ENCODE data around the gene ATP10D.
"Not testable (repeated sequence)": the region's sequence is repeated elsewhere in the genome, so short reads cannot be mapped to it uniquely, and the experiment has no call there.

The ATP10D gene

DNA sequence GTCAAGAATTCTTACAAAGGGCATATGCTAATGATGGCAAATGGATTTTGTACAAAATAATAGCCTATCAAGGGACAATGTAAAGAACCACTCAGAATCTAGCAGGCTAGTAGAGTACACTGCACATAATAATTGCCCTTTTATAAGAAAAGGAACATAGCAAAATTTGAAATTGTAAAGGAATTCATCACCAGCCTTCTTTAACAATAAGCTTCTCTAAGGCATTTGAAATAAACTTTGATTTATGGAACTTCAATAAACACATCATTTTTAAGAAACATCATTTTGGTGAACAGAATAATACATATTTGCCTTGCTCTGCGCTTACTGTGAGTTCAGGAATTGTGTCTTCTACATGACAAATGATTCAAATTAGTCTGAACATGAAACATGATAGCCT, 9.7 kb upstream of the ATP10D start:
- peaks cover 7% of the 10 kb centered on the region for H3K27me3 Mint-ChIP-seq
- no peaks in the 10 kb centered on the region for H3K36me3 Mint-ChIP-seq (ENCODE audit: low read depth)
- no peak overlapping the region for H3K4me3 Mint-ChIP-seq
- H3K4me1 Mint-ChIP-seq (ENCODE audit: low read depth), result no peaks in the 10 kb centered on the region
- DNase-seq, result no peak
- H3K27ac Mint-ChIP-seq, result no peak overlapping the region
- H3K9me3 Mint-ChIP-seq, result no peaks in the 10 kb centered on the region

DNA sequence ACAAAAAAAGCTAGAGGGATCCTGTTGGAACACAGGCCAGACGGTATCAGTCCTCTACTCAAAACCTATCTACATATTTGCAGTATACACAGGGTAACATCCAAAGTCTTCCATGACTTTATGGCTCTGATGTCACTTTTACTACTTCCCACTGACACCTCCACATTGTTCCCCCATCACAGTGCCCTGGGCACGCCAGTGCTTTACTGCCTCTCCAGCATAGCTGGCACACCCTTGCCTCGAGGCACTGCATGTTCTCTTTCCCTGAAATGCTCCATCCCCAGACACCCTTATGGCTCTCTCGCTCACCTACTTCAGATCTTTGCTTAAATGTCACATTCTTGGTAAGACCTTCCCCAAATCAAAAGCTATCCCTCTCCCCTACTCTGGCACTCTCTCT, 6.3 kb upstream of the ATP10D start:
- H3K4me3 Mint-ChIP-seq, result no peak overlapping the region
- no peaks in the 10 kb centered on the region for H3K36me3 Mint-ChIP-seq (ENCODE audit: low read depth)
- H3K9me3 Mint-ChIP-seq, result no peaks in the 10 kb centered on the region
- no peak overlapping the region for H3K27ac Mint-ChIP-seq
- peaks cover 5% of the 10 kb centered on the region for H3K4me1 Mint-ChIP-seq (ENCODE audit: low read depth)
- DNase-seq, result no peak
- H3K27me3 Mint-ChIP-seq, result no peaks in the 10 kb centered on the region

DNA sequence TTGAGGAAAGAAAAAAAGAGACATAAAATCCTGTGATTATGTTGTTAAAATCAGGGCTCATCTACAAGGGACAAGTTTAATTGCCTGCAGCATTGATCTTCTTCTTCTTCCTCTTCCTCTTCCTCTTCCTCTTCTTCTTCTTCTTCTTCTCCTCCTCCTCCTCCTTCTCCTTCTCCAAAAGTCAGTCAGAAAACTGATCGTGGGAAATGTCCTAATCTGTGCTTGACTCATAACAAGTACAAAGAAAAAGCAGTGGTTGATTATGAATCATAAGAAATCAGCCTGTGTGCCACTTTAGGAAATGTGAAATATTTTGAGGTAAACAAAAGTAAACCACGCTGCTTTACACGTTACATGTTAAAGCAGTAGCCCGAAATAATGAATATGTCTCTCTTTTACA, 2.7 kb upstream of the ATP10D start:
- Mint-ChIP-seq H3K9me3 (no peaks in the 10 kb centered on the region), H3K4me1 (ENCODE audit: low read depth) (peaks cover 27% of the 10 kb centered on the region), H3K27me3 (no peaks in the 10 kb centered on the region), H3K36me3 (ENCODE audit: low read depth) (peaks cover 7% of the 10 kb centered on the region), H3K4me3 (no peak overlapping the region), H3K27ac (no peak overlapping the region)
- DNase-seq, result no peak

DNA sequence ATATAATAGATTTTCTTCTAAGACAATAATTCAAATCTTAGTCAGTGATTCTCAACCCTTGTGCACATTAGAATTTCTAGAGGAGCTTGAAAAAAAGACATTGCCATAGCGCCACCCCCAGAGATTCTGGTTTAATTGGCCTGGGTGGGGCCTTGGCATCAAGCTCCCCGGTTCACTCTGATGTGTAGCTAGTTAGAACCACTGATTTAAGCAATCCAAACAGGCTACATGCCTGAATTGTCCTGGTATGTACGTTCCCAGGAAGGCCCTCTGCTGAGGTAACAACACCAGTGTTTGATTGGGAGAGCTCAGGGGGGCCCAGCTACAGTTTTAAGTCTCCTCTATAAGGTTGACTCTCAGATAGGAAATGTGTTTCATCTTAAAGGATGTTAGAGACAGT, 1.3 kb upstream of the ATP10D start:
- DNase-seq, result no peak
- no peaks in the 10 kb centered on the region for H3K9me3 Mint-ChIP-seq
- no peak overlapping the region for H3K4me3 Mint-ChIP-seq
- H3K4me1 Mint-ChIP-seq (ENCODE audit: low read depth), result peaks cover 27% of the 10 kb centered on the region
- peaks cover 7% of the 10 kb centered on the region for H3K36me3 Mint-ChIP-seq (ENCODE audit: low read depth)
- H3K27me3 Mint-ChIP-seq, result no peaks in the 10 kb centered on the region
- H3K27ac Mint-ChIP-seq, result no peak overlapping the region

DNA sequence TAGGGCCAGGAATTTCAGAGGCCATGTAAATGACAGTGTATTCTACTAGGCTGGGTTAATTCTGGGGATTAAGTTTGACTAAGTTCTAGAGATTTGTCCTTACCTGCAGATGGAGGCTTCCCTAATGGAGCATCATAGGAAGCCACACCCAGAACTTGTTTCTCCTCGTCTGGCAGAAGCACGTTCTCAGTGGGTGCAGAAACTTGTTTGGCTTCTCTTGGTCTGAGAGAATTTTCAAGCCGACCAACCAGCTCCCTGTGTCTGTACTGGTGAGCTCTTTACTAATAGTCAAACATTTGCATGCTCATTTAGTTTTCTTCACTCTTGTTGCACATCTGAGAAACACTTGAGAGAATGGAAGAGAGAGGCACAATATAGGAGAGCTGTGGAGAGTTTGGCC, 907 bp upstream of the ATP10D start:
- Mint-ChIP-seq H3K4me3 (peak overlapping the region; percentile 85), H3K4me1 (ENCODE audit: low read depth) (peaks cover 27% of the 10 kb centered on the region), H3K36me3 (ENCODE audit: low read depth) (peaks cover 7% of the 10 kb centered on the region), H3K9me3 (no peaks in the 10 kb centered on the region), H3K27ac (peak overlapping the region; percentile 47), H3K27me3 (no peaks in the 10 kb centered on the region)
- no peak for DNase-seq

DNA sequence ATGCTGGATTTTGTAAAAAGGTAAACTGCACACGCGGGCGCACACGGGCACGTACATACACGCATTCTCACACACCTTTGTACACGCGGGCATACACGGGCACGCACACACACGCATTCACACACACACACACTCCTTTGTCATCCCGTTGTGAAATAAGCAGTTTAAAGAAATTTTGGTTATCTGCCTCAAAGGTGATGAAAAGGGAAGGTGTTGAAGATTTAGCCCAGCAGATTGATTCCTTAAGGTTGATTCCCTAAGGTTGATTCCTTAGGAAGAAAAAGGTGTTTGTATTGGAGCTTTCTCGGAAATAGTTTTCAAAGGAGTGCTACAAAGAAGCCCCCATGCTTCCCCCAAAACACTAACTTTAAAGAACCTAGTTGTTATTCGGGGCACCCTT, 693 bp downstream of the ATP10D start:
- Mint-ChIP-seq H3K9me3 (no peaks in the 10 kb centered on the region), H3K4me3 (peak overlapping the region; percentile 85), H3K4me1 (ENCODE audit: low read depth) (peaks cover 34% of the 10 kb centered on the region), H3K36me3 (ENCODE audit: low read depth) (peaks cover 7% of the 10 kb centered on the region), H3K27me3 (no peaks in the 10 kb centered on the region), H3K27ac (peak overlapping the region; percentile 91)
- DNase-seq, result no peak

DNA sequence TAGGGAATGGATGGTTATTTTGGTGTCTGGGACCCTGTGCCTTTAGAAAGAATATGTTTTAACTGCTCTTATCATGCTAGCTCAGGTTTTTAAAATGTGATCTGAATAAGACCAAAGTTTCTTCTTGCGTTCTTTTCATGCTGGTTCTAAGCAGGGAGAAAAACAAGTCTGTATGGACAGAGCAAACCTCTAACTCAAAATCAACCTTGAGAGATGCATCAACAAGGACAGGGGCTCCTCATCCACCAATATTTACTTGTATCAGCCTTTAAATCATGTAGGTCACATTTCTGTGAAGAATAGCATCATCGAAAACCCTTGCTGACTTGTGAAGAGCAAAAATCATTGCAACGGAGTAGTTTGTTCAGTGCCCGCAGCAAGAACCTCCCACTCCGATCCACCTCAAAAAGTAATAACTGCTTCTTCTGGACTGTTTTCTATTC, 1.2 kb downstream of the ATP10D start:
- no peaks in the 10 kb centered on the region for H3K9me3 Mint-ChIP-seq

DNA sequence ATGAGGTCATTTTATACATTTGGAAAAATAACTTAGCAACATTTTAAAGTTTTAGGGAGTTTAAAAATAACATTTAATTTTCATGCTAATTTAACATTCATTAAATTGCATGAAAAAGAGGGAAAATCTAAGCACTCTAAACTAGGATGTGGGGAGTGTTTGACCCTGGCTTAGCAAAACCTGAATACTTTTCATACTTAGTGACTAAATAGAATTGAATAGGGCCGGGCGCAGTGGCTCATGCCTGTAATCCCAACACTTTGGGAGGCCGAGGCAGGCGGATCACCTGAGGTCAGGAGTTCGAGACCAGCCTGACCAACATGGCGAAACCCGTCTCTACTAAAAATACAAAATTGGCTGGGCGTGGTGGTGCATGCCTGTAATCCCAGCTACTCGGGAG, 1.7 kb downstream of the ATP10D start:
- H3K9me3 Mint-ChIP-seq; H3K27ac Mint-ChIP-seq; DNase-seq; H3K36me3 Mint-ChIP-seq (ENCODE audit: low read depth); H3K27me3 Mint-ChIP-seq; H3K4me3 Mint-ChIP-seq: not testable (repeated sequence)
- peaks cover 41% of the 10 kb centered on the region for H3K4me1 Mint-ChIP-seq (ENCODE audit: low read depth)

More for the DNA sequence above, 1.2 kb downstream of the ATP10D start:
- Mint-ChIP-seq H3K4me3 (peak overlapping the region; percentile 85), H3K27me3 (no peaks in the 10 kb centered on the region), H3K27ac (no peak overlapping the region), H3K36me3 (ENCODE audit: low read depth) (peaks cover 7% of the 10 kb centered on the region), H3K4me1 (ENCODE audit: low read depth) (peaks cover 38% of the 10 kb centered on the region)
- no peak for DNase-seq

DNA sequence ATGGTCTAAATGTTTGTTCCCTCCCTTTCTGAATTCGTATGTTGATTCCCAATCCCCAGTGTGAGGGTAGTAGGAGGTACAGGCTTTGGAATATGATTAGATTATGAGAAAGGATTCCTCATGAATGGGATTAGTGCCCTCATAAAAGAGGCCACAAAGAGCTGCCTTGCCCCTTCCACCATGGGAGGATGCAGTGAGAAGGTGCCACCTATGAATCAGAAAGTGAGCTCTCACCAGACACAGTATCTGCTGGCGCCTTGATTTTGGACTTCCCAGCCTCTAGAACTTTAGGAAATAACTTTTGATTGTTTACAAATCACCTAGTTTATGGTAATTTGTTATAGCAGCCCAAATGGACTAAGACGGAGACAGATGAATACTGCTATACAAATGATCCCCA, 3.6 kb downstream of the ATP10D start:
- no peak overlapping the region for H3K27ac Mint-ChIP-seq
- H3K27me3 Mint-ChIP-seq, result no peaks in the 10 kb centered on the region
- peaks cover 7% of the 10 kb centered on the region for H3K36me3 Mint-ChIP-seq (ENCODE audit: low read depth)
- H3K4me1 Mint-ChIP-seq (ENCODE audit: low read depth), result peaks cover 41% of the 10 kb centered on the region
- DNase-seq, result no peak
- H3K9me3 Mint-ChIP-seq, result no peaks in the 10 kb centered on the region
- H3K4me3 Mint-ChIP-seq, result no peak overlapping the region

DNA sequence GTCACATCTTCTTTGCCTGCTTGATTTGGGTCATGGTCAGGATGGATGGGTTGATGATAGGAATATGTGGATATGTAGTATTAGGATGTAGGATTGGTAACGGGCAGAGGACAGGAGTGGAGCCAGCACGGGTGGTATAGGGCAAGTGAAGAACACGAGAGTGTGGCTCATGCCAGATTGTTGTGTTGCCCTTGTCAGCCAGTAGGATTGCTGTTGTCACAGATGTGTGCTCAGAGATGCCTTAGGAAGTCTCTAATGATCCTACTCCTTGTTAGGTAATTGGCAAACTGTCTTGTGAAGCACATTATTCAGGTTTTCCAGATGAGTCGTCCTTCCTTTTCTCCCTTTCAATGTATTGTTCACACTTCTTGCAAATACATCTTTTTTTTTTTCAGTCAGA, 5.5 kb downstream of the ATP10D start:
- Mint-ChIP-seq H3K9me3 (no peaks in the 10 kb centered on the region), H3K27ac (no peak overlapping the region)

DNA sequence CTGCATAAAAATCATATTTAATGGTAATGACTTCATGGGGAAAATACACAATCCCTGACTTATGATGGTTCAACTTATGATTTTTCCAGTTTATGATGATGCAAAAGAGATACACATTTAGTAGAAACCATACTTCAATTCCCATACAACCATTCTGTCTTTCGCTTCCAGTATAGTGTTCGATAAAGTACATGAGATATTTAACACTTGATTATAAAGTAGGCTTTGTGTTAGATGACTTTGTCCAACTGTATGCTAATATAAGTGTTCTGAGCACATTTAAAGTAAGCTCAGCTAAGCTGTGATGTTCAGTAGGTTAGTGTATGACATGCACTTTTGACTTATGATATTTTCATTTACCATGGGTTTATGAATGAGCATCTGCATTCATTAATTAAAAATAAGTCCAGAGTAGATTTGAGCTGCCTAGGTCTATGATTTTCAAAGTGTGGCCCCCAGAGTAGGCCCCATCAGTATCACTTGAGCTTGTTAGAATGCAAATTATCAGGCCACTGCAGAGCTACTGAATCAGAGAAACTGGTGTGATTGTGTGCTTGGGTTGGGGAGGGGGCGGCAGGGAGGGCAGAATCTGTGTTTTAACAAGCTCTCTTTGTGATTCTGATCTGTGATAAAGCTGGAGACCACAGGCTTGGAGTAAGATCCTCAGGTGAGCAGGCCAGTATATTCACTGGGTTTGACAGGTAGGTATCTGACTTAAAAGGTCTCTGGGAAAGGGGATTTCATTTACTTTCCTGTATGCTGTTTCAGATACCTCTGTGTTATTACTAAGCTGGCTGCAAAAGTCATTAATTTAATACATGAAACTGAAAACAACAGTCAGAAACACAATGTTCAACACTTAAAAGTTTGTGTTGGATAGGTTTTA, 8.4 kb downstream of the ATP10D start:
- no peaks in the 10 kb centered on the region for H3K36me3 Mint-ChIP-seq (ENCODE audit: low read depth)
- H3K27me3 Mint-ChIP-seq, result no peaks in the 10 kb centered on the region
- DNase-seq, result no peak
- H3K4me1 Mint-ChIP-seq (ENCODE audit: low read depth), result peaks cover 24% of the 10 kb centered on the region
- no peaks in the 10 kb centered on the region for H3K9me3 Mint-ChIP-seq
- H3K4me3 Mint-ChIP-seq, result no peak overlapping the region
- H3K27ac Mint-ChIP-seq, result no peak overlapping the region

More for the DNA sequence above, 5.5 kb downstream of the ATP10D start:
- Mint-ChIP-seq H3K4me3 (no peak overlapping the region), H3K27me3 (no peaks in the 10 kb centered on the region), H3K4me1 (ENCODE audit: low read depth) (peaks cover 32% of the 10 kb centered on the region), H3K36me3 (ENCODE audit: low read depth) (peaks cover under 1% of the 10 kb centered on the region)
- peak; percentile 36 for DNase-seq

DNA sequence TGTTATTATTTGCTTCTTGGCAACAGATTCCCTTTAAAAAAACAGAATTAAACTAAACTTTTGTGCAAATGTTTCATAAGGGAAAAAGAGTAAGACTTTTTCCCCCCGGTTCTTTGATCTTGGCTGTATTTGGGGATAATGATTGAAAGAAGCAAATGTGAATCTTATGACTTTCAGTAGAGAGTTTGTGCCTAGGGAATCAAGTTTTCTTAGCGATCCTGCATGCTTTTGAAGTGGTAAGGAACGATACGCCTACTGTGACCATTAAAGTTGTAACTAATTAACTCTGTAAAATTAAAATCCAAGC, 9.0 kb downstream of the ATP10D start:
- Mint-ChIP-seq H3K4me1 (ENCODE audit: low read depth) (peaks cover 25% of the 10 kb centered on the region), H3K27ac (no peak overlapping the region), H3K9me3 (no peaks in the 10 kb centered on the region), H3K4me3 (no peak overlapping the region), H3K27me3 (no peaks in the 10 kb centered on the region), H3K36me3 (ENCODE audit: low read depth) (no peaks in the 10 kb centered on the region)
- no peak for DNase-seq

DNA sequence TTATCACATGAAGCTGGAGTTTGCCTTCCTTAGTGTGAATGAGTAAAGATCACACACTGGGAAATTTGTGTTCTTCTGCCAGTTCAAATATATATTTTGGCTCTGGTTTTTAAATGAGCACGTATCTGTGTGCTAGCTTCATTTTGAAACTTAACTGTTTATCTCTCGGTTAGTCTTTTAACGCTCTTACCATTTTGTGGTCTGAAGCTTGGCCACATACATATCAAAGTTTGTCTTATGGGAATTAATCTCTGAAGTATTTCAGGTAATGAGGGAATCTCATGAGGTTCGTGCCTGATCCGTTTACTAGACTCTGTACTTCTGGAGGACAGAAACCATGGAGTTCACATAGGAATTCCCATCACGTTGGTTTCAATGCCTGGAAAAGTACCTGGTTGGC, 13.8 kb downstream of the ATP10D start:
- Mint-ChIP-seq H3K4me1 (ENCODE audit: low read depth) (peaks cover 5% of the 10 kb centered on the region), H3K4me3 (no peak overlapping the region), H3K9me3 (no peaks in the 10 kb centered on the region), H3K36me3 (ENCODE audit: low read depth) (no peaks in the 10 kb centered on the region), H3K27me3 (no peaks in the 10 kb centered on the region), H3K27ac (no peak overlapping the region)
- no peak for DNase-seq

DNA sequence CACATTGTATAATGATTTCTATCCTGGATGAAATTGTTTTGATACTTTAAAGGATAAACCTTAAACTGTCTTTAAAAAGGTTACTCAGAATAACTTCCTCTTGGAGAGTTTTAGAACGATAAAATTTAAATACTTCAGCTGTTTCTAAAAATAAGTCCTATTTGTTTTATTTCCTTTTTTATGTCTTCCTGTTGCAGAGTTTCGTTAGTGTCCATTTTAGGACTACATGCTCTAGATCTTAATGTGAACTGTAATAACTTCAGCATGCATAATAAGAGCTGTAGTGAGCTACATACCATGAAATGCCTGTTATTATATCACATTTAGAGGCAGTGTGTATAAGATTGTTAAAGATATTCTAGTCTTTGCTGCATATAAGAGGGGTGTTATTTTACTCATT, 14.6 kb downstream of the ATP10D start:
- Mint-ChIP-seq H3K4me1 (ENCODE audit: low read depth) (peaks cover 1% of the 10 kb centered on the region), H3K27me3 (no peaks in the 10 kb centered on the region), H3K9me3 (no peaks in the 10 kb centered on the region), H3K27ac (no peak overlapping the region), H3K36me3 (ENCODE audit: low read depth) (no peaks in the 10 kb centered on the region), H3K4me3 (no peak overlapping the region)
- no peak for DNase-seq

DNA sequence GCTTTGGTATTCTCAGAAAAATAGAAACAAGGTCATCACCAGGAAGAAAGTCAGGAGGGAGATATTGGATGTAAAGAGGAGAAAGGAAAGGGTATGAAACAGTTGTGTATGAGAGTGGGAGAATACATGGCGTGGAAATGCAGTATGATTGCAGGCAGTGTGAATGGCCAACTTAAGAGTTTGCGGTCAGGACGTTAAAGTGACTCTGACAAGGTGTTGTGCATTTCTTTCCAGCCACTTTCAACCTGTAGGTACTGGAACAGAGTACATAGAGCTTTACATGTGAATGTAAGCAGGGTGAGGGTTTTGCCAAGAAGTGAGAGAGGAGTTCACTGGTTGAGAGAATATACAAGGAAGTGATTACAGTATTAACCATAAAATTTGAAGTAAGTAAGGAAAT, 15.7 kb downstream of the ATP10D start:
- Mint-ChIP-seq H3K36me3 (ENCODE audit: low read depth) (no peaks in the 10 kb centered on the region), H3K4me1 (ENCODE audit: low read depth) (peaks cover 1% of the 10 kb centered on the region), H3K4me3 (no peak overlapping the region), H3K27ac (no peak overlapping the region), H3K27me3 (no peaks in the 10 kb centered on the region), H3K9me3 (no peaks in the 10 kb centered on the region)
- DNase-seq, result no peak

DNA sequence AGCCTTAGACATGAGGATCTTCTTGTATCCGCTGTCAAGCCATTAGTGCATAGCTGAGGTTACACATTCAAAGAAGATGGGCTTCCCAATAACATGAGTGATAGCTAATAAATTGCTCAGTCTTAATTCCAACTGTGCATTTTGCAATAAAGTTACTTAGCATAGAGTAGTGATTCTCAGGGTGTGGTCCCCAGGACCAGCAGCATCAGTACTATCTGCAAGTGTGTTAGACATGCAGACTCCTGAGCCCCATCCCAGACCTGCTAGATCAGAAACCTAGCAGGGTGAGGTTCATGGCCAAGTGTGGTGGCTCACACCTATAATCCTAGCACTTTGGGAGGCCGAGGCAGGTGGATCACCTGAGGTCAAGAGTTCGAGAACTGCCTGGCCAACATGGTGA, 20.1 kb downstream of the ATP10D start:
- H3K27me3 Mint-ChIP-seq, result no peaks in the 10 kb centered on the region

More for the DNA sequence above, 20.1 kb downstream of the ATP10D start:
- no peak for DNase-seq
- Mint-ChIP-seq H3K9me3 (no peaks in the 10 kb centered on the region), H3K4me1 (ENCODE audit: low read depth) (peaks cover 1% of the 10 kb centered on the region), H3K36me3 (ENCODE audit: low read depth) (no peaks in the 10 kb centered on the region), H3K27ac (no peak overlapping the region), H3K4me3 (no peak overlapping the region)

All from activated T-cell treated with anti-CD3 and anti-CD28 coated beads, Interleukin-2, amount 50 U/mL, for 24 hours (primary cell).